Prostate gland (tissue), 2 donors: ENCODE measurements around the gene KRTAP10-9. TPM values are rescaled to one million over a fixed set of nuclear protein-coding genes. Genes with fewer than 3 reads are reported as not detected.
"Not testable (repeated sequence)": the region's sequence is repeated elsewhere in the genome, so short reads cannot be mapped to it uniquely, and the experiment has no call there.

Experiments
- DNase-seq: peaks from one replicate; pipeline ENCODE4 v3.0.0-alpha.2; 2019; ENCODE audit warnings: low spot score
- H3K27ac ChIP-seq, 2 donors: fragments of 200-600 bp; sonication (generic); 2 replicates each; pipeline ENCODE4 v1.5.1; 2017 to 2019
- H3K27me3 ChIP-seq: fragments of 200-600 bp; sonication (generic); replicated peaks from 2 replicates; pipeline ENCODE4 v1.5.1; 2019; ENCODE audit not compliant: insufficient read depth
- H3K36me3 ChIP-seq, 2 donors: fragments of 200-600 bp; sonication (generic); 1 replicate in 1 of 2; 2 replicates in 1 of 2; pipeline versions ENCODE4 v1.5.1 to v1.8.1; 2017 to 2019
- H3K4me1 ChIP-seq: fragments of 200-600 bp; sonication (generic); replicated peaks from 2 replicates; pipeline ENCODE4 v1.5.1; 2019
- H3K4me3 ChIP-seq, 2 donors: fragments of 200-600 bp; sonication (generic); 2 replicates each; pipeline ENCODE4 v1.5.1; 2017 to 2019
- H3K9me3 ChIP-seq: fragments of 200-600 bp; sonication (generic); 2 replicates; pipeline ENCODE4 v1.5.1; 2017
- CTCF ChIP-seq, 4 experiments: fragments of 200-600 bp in 2 of 4; fragments of 450-650 bp in 2 of 4; sonication (generic) in 2 of 4; IDR thresholded peaks; 1 replicate in 3 of 4; 2 replicates in 1 of 4; pipeline ENCODE4 v1.5.1; 2016 to 2019; ENCODE audit warnings: antibody characterized with exemption in 4 of 4, mild to moderate bottlenecking in 2 of 4, moderate library complexity in 2 of 4
- POLR2A ChIP-seq: fragments of 450-650 bp; IDR thresholded peaks from one replicate; pipeline ENCODE4 v1.6.1; 2016; ENCODE audit warnings: antibody characterized with exemption, mild to moderate bottlenecking
- POLR2AphosphoS5 ChIP-seq: sonication (generic); formaldehyde crosslinking; IDR thresholded peaks from one replicate; pipeline ENCODE4 v1.6.1; 2017; ENCODE audit warnings: antibody characterized with exemption
- WGBS: methylation state at CpG from one replicate; pipeline ENCODE4 v1.1.5; 2018; 5-methylcytosine and 5-hydroxymethylcytosine counted together
- intact Hi-C: fragments of 100-400 bp; cut with DNase I; formaldehyde crosslinking; loops from one replicate; pipeline ENCODE4 v1.14.2; 2022
- total RNA-seq, 2 donors: library from RNA; depleted of rRNA; stranded (reverse); fragments of >200 nt; gene quantifications; one replicate each; pipeline ENCODE4 v1.1.0, GENCODE V29; 2016

KRTAP10-9 gene
- total RNA-seq, 2 donors from 2014 or later, result not detected

GRCh38 chr21:44619886-44620285 lies 7.0 kb upstream of the KRTAP10-9 start:
- intact Hi-C loops, result no loop called here
- 92% methylated on average over 6 of the region's 6 CpGs for WGBS
- no peak for DNase-seq

GRCh38 chr21:44623575-44623974 lies 3.3 kb upstream of the KRTAP10-9 start:
- Histone ChIP-seq H3K36me3 (no peaks in the 10 kb centered on the region), H3K9me3 (no peaks in the 10 kb centered on the region), H3K4me3 (no peak overlapping the region), H3K27ac (no peak overlapping the region), H3K27me3 (no peaks in the 10 kb centered on the region), H3K4me1 (no peaks in the 10 kb centered on the region)
- intact Hi-C loops, result no loop called here
- TF ChIP-seq CTCF (IDR thresholded peaks at IDR 0.05) (no peak), POLR2AphosphoS5 (no peak), POLR2A (no peak)
- DNase-seq, result no peak

More at GRCh38 chr21:44619886-44620285, 7.0 kb upstream of the KRTAP10-9 start:
- no peak overlapping the region for H3K27ac ChIP-seq
- H3K27me3 ChIP-seq, result no peaks in the 10 kb centered on the region
- H3K36me3 ChIP-seq, result no peaks in the 10 kb centered on the region
- H3K9me3 ChIP-seq, result no peaks in the 10 kb centered on the region
- no peak overlapping the region for H3K4me3 ChIP-seq
- H3K4me1 ChIP-seq, result no peaks in the 10 kb centered on the region
- TF ChIP-seq POLR2AphosphoS5, result no peak
- TF ChIP-seq CTCF (IDR thresholded peaks at IDR 0.05), result no peak
- no peak for TF ChIP-seq POLR2A

DNA sequence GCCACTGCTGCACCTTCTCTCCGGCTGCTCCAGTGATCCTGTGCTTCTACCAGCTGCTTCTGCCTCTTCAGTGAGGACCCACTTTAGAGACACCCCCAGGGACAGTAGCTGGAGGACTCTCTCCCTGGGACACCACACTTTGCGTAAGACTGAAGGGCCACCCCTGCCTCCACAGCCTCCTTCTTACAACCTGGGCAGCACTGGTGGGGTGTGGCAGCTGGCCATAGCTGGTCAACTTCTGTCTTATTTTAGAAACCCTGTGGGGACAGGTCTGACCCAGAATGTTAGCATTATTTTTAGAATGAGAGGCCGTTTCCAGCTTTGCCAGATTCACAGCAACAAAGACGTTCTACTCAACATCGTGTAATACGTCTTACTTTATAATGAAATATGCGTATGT lies 1.1 kb upstream of the KRTAP10-9 start:
- intact Hi-C loops, result no loop called here
- WGBS, result 91% methylated on average over 7 of the region's 7 CpGs
- H3K4me1 ChIP-seq, result no peaks in the 10 kb centered on the region
- no peaks in the 10 kb centered on the region for H3K9me3 ChIP-seq
- no peak for TF ChIP-seq POLR2AphosphoS5
- no peak for TF ChIP-seq POLR2A
- TF ChIP-seq CTCF (IDR thresholded peaks at IDR 0.05), result no peak
- no peaks in the 10 kb centered on the region for H3K27me3 ChIP-seq
- DNase-seq, result no peak
- H3K4me3 ChIP-seq, result no peak overlapping the region
- no peak overlapping the region for H3K27ac ChIP-seq
- no peaks in the 10 kb centered on the region for H3K36me3 ChIP-seq

- H3K27ac ChIP-seq, result no peak overlapping the region
- no peaks in the 10 kb centered on the region for H3K4me1 ChIP-seq
- H3K36me3 ChIP-seq, result no peaks in the 10 kb centered on the region
- WGBS, result 75% methylated on average over 10 of the region's 10 CpGs
- TF ChIP-seq POLR2AphosphoS5, result no peak
- no peak for TF ChIP-seq POLR2A
- TF ChIP-seq CTCF (IDR thresholded peaks at IDR 0.05), result no peak
- no peak for DNase-seq
- H3K9me3 ChIP-seq, result no peaks in the 10 kb centered on the region
- H3K4me3 ChIP-seq, result no peak overlapping the region
- no peaks in the 10 kb centered on the region for H3K27me3 ChIP-seq
- intact Hi-C loops, result no loop called here
Observed at GRCh38 chr21:44626262-44626661, 631 bp upstream of the KRTAP10-9 start.

GRCh38 chr21:44627181-44627822 lies 409 bp downstream of the KRTAP10-9 start:
- intact Hi-C loops, H3K27me3 ChIP-seq, H3K36me3 ChIP-seq, H3K4me1 ChIP-seq, H3K27ac ChIP-seq, DNase-seq, H3K9me3 ChIP-seq, H3K4me3 ChIP-seq: not testable (repeated sequence)
- WGBS, result 75% methylated on average over 17 of the region's 20 CpGs

DNA sequence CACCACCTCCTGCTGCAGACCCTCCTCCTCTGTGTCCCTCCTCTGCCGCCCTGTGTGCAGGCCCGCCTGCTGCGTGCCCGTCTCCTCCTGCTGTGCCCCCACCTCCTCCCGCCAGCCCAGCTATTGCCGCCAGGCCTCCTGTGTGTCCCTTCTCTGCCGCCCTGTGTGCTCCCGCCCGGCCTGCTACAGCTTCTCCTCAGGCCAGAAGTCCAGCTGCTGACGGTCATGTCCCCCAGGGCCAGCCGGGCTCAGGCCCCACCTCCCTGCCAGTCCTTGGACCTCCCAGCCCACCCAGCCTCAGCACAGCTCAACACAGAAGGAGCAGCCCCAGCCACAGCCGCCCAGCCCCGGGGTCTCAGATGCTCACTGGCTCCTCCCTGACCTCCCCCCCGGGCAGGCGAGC lies 939 bp downstream of the KRTAP10-9 start:
- H3K4me3 ChIP-seq, H3K9me3 ChIP-seq, H3K27ac ChIP-seq, H3K36me3 ChIP-seq, DNase-seq, H3K4me1 ChIP-seq, intact Hi-C loops, H3K27me3 ChIP-seq: not testable (repeated sequence)
- 23% methylated on average over 9 of the region's 15 CpGs for WGBS
